ENCODE results near the gene JPH2. TPM values are rescaled to one million over a fixed set of nuclear protein-coding genes. Genes with fewer than 3 reads are reported as not detected.

JPH2 gene
- total RNA-seq, 1 experiment from 2014 or later, result 0.17 TPM

DNA sequence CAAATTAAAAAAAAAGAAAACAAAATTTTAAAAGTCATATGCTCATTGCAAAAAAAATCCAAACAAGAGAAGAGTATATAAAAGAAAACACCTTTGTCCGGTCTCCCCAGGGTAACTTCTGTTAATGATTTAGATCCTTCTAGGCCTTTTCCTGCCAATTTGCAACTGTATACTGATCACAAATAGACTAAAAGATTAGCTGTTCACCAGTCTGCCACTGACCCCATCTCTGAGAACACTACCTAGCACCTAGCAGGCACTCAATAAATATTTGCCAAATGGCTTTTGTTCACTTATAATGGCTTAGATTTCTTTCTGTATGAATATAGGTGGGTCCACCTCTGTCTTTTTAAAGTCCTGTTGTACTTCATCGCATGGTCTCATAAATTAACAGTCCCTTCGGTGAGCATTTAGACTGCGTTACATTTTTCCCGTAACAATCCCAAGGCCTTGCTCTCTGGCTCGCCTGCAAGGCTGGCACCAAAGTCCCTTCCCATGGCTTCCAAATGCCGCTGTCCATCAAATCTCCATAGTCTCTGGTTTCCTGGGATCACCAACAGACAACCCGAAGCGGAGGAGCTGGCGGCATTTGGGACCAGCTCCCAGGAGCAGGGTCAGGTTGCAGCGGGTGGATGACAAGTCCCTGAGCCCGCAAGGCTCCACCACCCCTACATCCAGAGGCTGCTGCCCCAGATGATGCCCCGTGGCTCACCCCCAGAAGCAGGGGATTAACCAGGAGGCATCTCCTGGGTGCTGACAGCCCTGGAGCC, 11.8 kb downstream of the JPH2 start:
- no TSS peak for BruUV-seq (replicated peaks)

More for the DNA sequence above, 11.8 kb downstream of the JPH2 start:
- H3K9ac ChIP-seq (ENCODE audit: low read length), result no peak overlapping the region
- no peaks in the 10 kb centered on the region for H3K9me3 ChIP-seq (ENCODE audit: control insufficient read depth in 1 of 2, insufficient read depth in 1 of 2, low read depth in 1 of 2, low read length in 2 of 2)
- RAD21 ChIA-PET (ENCODE audit: low non-redundant PET in 1 of 2, low total read pairs in 2 of 2, uncharacterized antibody in 2 of 2, unreplicated experiment in 2 of 2), result no interaction called here
- POLR2A ChIA-PET, result no interaction called here
- H3K4me3 ChIP-seq (replicated peaks in 1 of 2; ENCODE audit: low read depth in 1 of 2, low read length in 2 of 2), result no peak overlapping the region
- no peaks in the 10 kb centered on the region for H3K36me3 ChIP-seq (ENCODE audit: control insufficient read depth in 1 of 2, insufficient read depth in 2 of 2, low read length in 2 of 2)
- no peaks in the 10 kb centered on the region for H3K79me2 ChIP-seq (ENCODE audit: insufficient read depth, low read length)
- intact Hi-C loops (cut with micrococcal nuclease), result loop anchor here (5.0 kb wide), 1 partner anchor 68 kb away; no protein-coding TSS in a partner anchor
- no peaks in the 10 kb centered on the region for H3K4me1 ChIP-seq (ENCODE audit: control insufficient read depth in 1 of 2, insufficient read depth in 2 of 2, low read length in 2 of 2)
- no peaks in the 10 kb centered on the region for H3K9me2 ChIP-seq (ENCODE audit: insufficient read depth)
- no peak overlapping the region for H2AFZ ChIP-seq (ENCODE audit: low read depth, low read length, poor library complexity, severe bottlenecking)
- TF ChIP-seq CBX3 (IDR thresholded peaks at IDR 0.05; ENCODE audit: low read depth) (no peak), ZNF274 (IDR thresholded peaks at IDR 0.05; ENCODE audit: low read depth, low read length) (no peak), POLR2AphosphoS5 (IDR thresholded peaks at IDR 0.05; ENCODE audit: low read depth, low read length) (no peak), EGR1 (IDR thresholded peaks at IDR 0.05; ENCODE audit: low read depth) (no peak), POLR2A (IDR thresholded peaks at IDR 0.05; ENCODE audit: borderline replicate concordance, extremely low read depth, insufficient read depth, insufficient read length) (no peak), RAD21 (IDR thresholded peaks at IDR 0.05; ENCODE audit: low read depth) (no peak), YY1 (IDR thresholded peaks at IDR 0.05; ENCODE audit: extremely low read depth, insufficient replicate concordance, low read depth, low read length) (no peak), SRF (IDR thresholded peaks at IDR 0.05; ENCODE audit: low read depth) (no peak), JUND (IDR thresholded peaks at IDR 0.05) (no peak), SIN3A (IDR thresholded peaks at IDR 0.05; ENCODE audit: low read depth) (no peak), FOSL1 (IDR thresholded peaks at IDR 0.05; ENCODE audit: low read depth) (no peak), CEBPB (IDR thresholded peaks at IDR 0.05; ENCODE audit: low read depth) (no peak), ELF1 (IDR thresholded peaks at IDR 0.05; ENCODE audit: borderline replicate concordance, low read depth) (no peak), TCF7L2 (IDR thresholded peaks at IDR 0.05; ENCODE audit: borderline replicate concordance, extremely low read depth, insufficient read depth, insufficient read length) (no peak)
- TF ChIP-seq, protein P1, sequence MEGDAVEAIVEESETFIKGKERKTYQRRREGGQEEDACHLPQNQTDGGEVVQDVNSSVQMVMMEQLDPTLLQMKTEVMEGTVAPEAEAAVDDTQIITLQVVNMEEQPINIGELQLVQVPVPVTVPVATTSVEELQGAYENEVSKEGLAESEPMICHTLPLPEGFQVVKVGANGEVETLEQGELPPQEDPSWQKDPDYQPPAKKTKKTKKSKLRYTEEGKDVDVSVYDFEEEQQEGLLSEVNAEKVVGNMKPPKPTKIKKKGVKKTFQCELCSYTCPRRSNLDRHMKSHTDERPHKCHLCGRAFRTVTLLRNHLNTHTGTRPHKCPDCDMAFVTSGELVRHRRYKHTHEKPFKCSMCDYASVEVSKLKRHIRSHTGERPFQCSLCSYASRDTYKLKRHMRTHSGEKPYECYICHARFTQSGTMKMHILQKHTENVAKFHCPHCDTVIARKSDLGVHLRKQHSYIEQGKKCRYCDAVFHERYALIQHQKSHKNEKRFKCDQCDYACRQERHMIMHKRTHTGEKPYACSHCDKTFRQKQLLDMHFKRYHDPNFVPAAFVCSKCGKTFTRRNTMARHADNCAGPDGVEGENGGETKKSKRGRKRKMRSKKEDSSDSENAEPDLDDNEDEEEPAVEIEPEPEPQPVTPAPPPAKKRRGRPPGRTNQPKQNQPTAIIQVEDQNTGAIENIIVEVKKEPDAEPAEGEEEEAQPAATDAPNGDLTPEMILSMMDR (IDR thresholded peaks at IDR 0.05 in 2 of 3, conservative IDR thresholded peaks at IDR 0.05 in 1 of 3; ENCODE audit: borderline replicate concordance in 1 of 3, insufficient read depth in 1 of 3, low read depth in 2 of 3, low read length in 2 of 3), result no peak
- TF ChIP-seq, protein P2, sequence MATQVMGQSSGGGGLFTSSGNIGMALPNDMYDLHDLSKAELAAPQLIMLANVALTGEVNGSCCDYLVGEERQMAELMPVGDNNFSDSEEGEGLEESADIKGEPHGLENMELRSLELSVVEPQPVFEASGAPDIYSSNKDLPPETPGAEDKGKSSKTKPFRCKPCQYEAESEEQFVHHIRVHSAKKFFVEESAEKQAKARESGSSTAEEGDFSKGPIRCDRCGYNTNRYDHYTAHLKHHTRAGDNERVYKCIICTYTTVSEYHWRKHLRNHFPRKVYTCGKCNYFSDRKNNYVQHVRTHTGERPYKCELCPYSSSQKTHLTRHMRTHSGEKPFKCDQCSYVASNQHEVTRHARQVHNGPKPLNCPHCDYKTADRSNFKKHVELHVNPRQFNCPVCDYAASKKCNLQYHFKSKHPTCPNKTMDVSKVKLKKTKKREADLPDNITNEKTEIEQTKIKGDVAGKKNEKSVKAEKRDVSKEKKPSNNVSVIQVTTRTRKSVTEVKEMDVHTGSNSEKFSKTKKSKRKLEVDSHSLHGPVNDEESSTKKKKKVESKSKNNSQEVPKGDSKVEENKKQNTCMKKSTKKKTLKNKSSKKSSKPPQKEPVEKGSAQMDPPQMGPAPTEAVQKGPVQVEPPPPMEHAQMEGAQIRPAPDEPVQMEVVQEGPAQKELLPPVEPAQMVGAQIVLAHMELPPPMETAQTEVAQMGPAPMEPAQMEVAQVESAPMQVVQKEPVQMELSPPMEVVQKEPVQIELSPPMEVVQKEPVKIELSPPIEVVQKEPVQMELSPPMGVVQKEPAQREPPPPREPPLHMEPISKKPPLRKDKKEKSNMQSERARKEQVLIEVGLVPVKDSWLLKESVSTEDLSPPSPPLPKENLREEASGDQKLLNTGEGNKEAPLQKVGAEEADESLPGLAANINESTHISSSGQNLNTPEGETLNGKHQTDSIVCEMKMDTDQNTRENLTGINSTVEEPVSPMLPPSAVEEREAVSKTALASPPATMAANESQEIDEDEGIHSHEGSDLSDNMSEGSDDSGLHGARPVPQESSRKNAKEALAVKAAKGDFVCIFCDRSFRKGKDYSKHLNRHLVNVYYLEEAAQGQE (IDR thresholded peaks at IDR 0.05; ENCODE audit: low read depth), result no peak
- TF ChIP-seq, protein P3, sequence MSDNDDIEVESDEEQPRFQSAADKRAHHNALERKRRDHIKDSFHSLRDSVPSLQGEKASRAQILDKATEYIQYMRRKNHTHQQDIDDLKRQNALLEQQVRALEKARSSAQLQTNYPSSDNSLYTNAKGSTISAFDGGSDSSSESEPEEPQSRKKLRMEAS (IDR thresholded peaks at IDR 0.05), result no peak
- TF ChIP-seq, protein P4, sequence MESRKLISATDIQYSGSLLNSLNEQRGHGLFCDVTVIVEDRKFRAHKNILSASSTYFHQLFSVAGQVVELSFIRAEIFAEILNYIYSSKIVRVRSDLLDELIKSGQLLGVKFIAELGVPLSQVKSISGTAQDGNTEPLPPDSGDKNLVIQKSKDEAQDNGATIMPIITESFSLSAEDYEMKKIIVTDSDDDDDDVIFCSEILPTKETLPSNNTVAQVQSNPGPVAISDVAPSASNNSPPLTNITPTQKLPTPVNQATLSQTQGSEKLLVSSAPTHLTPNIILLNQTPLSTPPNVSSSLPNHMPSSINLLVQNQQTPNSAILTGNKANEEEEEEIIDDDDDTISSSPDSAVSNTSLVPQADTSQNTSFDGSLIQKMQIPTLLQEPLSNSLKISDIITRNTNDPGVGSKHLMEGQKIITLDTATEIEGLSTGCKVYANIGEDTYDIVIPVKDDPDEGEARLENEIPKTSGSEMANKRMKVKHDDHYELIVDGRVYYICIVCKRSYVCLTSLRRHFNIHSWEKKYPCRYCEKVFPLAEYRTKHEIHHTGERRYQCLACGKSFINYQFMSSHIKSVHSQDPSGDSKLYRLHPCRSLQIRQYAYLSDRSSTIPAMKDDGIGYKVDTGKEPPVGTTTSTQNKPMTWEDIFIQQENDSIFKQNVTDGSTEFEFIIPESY (IDR thresholded peaks at IDR 0.05; ENCODE audit: extremely low read depth, insufficient replicate concordance, low read length), result no peak
- TF ChIP-seq, protein P5, sequence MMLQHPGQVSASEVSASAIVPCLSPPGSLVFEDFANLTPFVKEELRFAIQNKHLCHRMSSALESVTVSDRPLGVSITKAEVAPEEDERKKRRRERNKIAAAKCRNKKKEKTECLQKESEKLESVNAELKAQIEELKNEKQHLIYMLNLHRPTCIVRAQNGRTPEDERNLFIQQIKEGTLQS (IDR thresholded peaks at IDR 0.05), result no peak
- CTCF ChIA-PET, result no interaction called here
- no peak overlapping the region for H3K4me2 ChIP-seq (ENCODE audit: low read length)
- DNase-seq (ENCODE audit: low read depth, low spot score), result no peak
- ATAC-seq, result no peak
- no peaks in the 10 kb centered on the region for H3K27me3 ChIP-seq (ENCODE audit: insufficient read depth, low read length)
- H3K27ac ChIP-seq (ENCODE audit: low read depth, low read length), result no peak overlapping the region
- H4K20me1 ChIP-seq (ENCODE audit: insufficient read depth), result no peaks in the 10 kb centered on the region
